A549 treated with AZD2906 at 1 μM for 4 hours (cell line): ENCODE results near the gene DEFB121. TPM values are rescaled to one million over a fixed set of nuclear protein-coding genes. Genes with fewer than 3 reads are reported as not detected.

Experiments
- total RNA-seq: library from RNA; stranded (reverse); fragments of 200-300 nt; extraction: Qiagen RNA extraction; gene quantifications from 5 replicates; pipeline ENCODE4 v1.2.3, GENCODE V29; 2022

DEFB121 gene, protein sequence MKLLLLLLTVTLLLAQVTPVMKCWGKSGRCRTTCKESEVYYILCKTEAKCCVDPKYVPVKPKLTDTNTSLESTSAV
- total RNA-seq: not detected in 5 replicates

DNA sequence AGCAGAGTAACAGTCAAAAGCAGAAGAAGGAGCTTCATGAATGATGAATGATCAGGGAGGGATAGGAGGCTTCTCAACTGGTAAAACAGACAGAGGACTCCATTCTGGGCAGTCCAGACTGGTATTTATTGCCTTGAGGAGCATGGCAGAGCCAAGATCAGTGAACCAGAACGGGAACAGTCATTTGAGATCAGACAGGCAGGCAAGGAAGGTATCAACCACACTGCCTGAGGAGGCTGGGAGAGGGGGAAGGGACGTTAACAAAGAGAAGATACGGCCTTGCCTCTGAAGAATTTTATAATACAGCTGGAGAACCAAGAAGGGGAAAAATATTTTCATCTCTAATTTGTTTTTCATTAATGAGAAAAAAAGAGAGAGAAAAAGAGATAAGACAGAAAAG lies at the start of gene DEFB121:
TSS of gene DEFB121 (minus strand) at position 101 of the 400 bp plus-strand sequence. CDS start at position 38, 63 bp downstream.

DNA sequence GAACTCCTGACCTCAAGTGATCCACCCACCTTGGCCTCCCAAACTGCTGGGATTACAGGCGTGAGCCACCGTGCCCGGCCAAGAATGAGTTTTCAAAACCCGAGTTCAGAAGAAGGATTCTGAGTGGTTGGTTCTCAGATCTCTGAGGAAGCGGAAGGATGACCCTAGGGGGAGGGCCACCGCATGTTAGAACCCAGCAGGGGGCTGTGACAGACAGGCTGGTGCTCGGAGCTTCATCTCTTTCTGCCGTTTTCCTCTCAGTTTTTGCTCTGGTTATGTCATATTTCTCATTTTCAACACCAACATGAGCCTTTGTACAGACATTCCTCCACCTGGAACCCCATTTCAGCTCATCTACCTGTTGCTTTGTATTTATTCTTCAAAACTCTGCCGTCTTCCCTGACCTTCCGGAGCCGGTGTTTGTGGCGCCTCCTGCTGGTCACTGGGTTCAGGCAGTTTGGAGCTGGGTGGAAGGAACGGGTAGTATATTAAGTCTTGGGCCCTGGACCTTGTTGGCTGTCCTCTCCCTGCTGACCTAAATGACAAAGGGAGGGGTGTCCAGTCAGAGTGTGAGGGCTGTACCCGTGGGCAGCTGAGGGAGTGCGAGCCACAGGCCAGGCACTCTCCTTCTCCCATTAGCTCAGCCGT lies 34.1 kb upstream of the DEFB121 start, which contains the start of gene DEFB123:
TSS of gene DEFB123 (plus strand) at position 621 of the 648 bp plus-strand sequence. CDS start 67 bp downstream, outside the sequence.

DNA sequence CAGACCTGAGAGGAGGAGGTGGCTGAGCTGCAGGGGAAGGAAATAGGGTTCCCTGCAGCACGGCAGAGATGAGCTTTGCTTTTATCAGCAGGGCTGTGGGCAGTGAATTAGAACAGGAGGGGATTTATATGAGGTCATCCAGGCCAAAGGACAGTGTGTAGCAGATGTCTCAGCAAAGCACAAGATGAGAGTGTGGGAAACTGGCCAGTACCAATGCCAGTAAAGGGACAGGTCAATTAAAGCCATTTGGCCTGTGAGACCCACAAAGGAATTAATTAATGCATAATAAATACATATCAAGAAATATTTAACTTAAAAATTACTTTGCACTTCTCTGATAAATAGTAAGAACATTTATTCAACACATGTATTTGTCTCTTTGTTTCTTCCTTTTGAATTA lies 15.5 kb downstream of the DEFB121 start, which contains the start of gene DEFB119:
TSS of gene DEFB119 (minus strand) at position 101 of the 400 bp plus-strand sequence. CDS start 107 bp downstream, outside the sequence.

DNA sequence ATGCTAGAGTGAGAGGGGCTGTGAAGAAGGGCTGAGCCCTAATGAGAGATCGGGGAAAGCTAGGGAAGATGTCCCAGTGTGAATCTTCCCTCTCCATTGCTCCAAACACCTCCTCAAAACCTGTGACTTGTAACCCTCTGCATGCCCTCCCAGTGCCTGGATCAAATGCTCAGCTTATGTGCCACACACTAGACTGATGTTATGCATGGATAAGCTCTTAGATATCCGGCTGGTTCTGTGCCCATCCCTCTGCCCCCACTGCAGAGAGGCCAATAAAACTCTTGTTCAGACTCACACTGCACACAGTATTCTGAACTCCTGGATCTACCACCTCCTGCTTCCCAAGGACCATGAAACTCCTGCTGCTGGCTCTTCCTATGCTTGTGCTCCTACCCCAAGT lies 37.7 kb downstream of the DEFB121 start, which contains the start of gene DEFB118:
TSS of gene DEFB118 (plus strand) at position 301 of the 400 bp plus-strand sequence. CDS start at position 351, 50 bp downstream.

Other genes starting within 250 kb of the DEFB121 start
- gene DEFB115, start 148.6 kb downstream of the DEFB121 start, total RNA-seq: not detected in 5 replicates
- not detected in 5 replicates for gene DEFB116, start 97.6 kb downstream of the DEFB121 start, total RNA-seq
- not detected in 5 replicates for gene DEFB118, start 37.6 kb downstream of the DEFB121 start, total RNA-seq
- not detected in 5 replicates for gene DEFB119, start 15.6 kb downstream of the DEFB121 start, total RNA-seq
- gene DEFB123, start 34.4 kb upstream of the DEFB121 start, total RNA-seq: not detected in 5 replicates
- gene DEFB124, start 68.9 kb upstream of the DEFB121 start, total RNA-seq: 0.42 TPM in 1 of 5 replicates, not detected in the others
- 0.59 to 1.3 TPM (median 0.90 TPM) in 5 replicates for gene REM1, start 69.1 kb upstream of the DEFB121 start, total RNA-seq
- 201 to 260 TPM (median 245 TPM) in 5 replicates for gene HM13, start 108.2 kb upstream of the DEFB121 start, total RNA-seq
- 331 to 548 TPM (median 489 TPM) in 5 replicates for gene ID1, start 199.1 kb upstream of the DEFB121 start, total RNA-seq
- gene COX4I2, start 231.7 kb upstream of the DEFB121 start, total RNA-seq: not detected in 5 replicates